HTERT RPE-1 (cell line): ENCODE results near the gene PLCB1.

Experiments
- in situ Hi-C: fragments of 300-500 bp; cut with MboI; formaldehyde crosslinking; loops from 4 replicates; pipeline ENCODE4 v1.14.3; 2020; ENCODE audit warnings: low sequenced_read_pairs

The PLCB1 gene

GRCh38 chr20:8210749-8211148 lies 78.7 kb downstream of the PLCB1 start:
- in situ Hi-C loops, result no loop called here

- in situ Hi-C loops, result no loop called here
Measured at GRCh38 chr20:8212286-8212685, 80.2 kb downstream of the PLCB1 start.

- in situ Hi-C loops, result no loop called here
Measured at GRCh38 chr20:8213270-8213669, 81.2 kb downstream of the PLCB1 start.

DNA sequence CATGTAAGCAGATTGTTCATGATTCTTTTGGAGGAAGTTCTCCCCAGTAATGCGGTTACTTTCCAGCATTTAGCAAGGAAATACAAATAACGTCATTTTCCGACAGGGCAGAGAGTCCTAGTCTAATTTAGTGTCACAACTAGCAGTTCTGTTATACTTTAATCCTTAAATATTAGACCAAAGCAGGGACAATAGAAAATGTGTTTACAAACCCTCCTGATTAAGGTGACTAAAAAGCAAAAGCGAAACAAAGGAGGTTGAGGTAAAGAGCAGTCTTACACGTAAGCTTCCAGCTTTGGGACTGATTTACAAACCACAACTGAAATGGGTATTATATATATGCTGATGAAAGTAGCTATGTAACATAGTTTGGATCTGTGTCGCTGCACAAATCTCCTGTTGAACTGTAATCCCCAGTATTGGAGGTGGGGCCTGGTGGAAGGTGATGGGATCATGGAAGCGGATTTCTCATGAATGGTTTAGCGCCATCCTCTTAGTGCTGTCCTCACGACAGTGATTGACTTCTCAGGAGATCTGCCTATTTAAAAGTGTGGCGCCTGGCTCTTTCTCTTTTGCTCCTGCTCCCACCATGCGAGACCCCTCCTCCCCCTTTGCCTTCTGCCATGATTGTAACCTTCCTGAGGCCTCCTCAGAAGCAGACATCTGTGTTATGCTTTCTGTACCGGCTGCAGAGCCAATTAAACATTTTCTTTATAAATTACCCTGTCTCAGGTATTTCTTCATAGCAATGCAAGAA lies 81.9 kb downstream of the PLCB1 start:
- in situ Hi-C loops, result no loop called here

- in situ Hi-C loops, result no loop called here
Measured at GRCh38 chr20:8215361-8215781, 83.3 kb downstream of the PLCB1 start.

DNA sequence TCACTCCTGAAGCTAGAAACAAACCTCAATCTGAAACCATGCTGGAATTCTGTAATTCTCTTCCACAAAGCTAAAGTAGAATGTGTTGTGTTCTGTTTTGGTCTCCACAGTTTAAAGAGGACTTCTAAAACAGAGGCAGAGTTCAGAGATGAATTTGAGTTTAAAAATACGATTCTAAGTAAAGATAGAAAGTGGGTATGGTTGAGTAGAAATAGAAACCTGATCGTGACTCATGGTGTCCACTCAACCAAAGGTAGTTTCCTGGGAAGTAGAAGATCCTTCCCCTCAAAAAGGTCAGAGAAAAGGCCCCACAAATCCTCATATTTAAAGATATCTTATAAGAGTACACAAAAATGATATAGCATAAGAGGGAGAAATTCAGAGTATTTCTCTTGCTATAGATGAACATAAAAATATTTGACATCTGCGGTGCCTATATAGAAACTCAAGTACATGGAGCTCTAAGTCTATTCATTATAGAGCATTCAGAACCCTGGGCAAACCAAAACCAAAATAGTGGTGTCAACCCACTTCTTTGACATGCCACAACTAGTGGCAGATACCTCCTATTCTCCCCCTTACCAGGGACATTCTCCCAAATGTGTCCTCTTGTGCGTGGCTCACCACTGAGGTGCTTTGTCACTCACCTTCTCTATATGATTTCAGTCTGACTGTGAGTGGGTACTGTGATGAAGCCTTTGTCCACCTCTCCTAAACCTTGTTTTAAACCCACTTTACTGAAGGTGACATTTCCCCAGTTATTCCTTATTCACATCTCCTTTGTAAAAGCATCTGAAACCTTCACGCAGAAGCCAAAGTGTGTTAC lies 84.5 kb downstream of the PLCB1 start:
- in situ Hi-C loops, result no loop called here

DNA sequence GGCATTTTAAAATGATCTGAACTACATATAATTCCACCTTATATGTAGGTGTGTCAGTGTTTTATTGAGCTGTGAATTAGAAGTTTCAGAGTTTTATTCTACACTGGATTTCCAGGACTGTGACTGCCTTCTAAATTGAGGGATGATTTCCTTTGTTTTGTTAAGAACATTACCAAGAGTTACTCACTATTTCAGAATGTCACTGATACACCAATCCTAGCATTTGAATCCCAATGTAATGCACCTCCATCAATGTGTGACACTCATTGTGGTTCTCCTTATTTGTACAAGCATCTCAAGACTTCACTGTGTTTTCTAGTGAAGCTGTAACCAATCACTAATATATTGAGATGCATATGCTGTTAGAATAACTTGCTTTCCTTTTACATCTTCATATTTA lies 86.8 kb downstream of the PLCB1 start:
- in situ Hi-C loops, result no loop called here

GRCh38 chr20:8219403-8219802 lies 87.3 kb downstream of the PLCB1 start:
- in situ Hi-C loops, result no loop called here

- in situ Hi-C loops, result no loop called here
Measured at GRCh38 chr20:8220716-8221115, 88.7 kb downstream of the PLCB1 start.

DNA sequence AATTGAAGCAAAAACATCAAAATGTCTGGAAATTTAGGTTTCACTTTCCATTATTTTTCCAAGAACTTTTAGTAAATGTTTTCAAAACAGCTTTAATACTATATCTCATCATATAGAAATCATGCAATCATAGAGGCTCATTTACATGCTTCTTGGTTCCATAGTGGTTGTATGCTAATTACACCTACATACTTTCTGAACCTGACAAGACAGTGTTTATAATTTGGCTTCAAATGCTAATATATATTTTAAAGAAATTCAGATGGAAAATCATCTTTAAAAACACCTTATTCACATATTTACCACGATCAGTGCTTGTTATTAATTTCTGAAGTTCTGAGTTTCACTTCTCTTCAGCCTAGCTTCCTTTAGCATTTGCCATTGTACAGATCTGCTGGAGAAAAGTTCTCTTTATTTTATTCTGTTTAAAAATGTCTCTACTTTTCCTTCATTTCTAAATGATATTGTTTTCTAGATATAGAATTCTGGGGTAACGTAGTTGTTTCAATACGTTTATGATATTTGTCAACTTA lies 89.9 kb downstream of the PLCB1 start:
- in situ Hi-C loops, result no loop called here

GRCh38 chr20:8223091-8223870 lies 91.2 kb downstream of the PLCB1 start:
- in situ Hi-C loops, result no loop called here

DNA sequence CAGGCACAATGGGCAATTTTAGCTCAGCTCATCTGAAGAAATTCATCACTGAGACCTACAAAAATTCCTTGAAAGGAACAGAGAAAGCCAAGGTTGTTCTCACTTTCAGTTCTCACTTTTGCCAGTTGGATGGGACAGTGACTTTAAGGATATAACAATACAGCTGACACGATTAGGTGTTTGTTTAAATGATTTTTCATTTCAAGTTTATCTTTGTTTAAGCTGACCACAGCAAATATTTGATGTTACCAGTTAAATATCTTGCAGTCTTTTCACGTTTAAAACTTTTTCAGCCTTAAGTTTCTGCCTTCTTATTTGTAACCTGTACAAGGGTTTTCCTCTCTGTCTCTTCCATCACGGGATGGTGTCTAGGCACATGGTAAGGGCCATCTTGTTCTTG lies 93.6 kb downstream of the PLCB1 start:
- in situ Hi-C loops, result no loop called here

DNA sequence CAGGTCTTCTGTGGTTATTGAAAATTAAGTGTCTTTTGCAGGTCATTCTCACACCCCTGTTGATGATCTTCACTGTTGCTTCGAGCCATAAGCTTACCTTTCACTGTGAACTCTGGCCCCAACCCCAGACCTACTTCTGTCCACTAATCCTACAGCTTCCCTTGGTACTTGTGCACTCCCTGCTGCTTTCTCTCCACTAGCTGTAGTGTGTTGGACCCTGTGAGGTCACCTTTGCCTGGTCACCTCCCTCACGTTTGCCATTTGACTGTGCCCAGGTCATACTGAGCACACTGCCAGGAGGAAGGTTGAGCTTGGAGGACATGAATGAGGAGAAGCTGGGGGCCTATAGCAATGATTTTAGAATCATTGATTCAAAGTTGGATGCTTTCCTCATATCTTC lies 94.0 kb downstream of the PLCB1 start:
- in situ Hi-C loops, result no loop called here

GRCh38 chr20:8227293-8227692 lies 95.2 kb downstream of the PLCB1 start:
- in situ Hi-C loops, result no loop called here

- in situ Hi-C loops, result no loop called here
Measured at GRCh38 chr20:8228315-8228714, 96.2 kb downstream of the PLCB1 start.

- in situ Hi-C loops, result no loop called here
Measured at GRCh38 chr20:8229090-8229489, 97.0 kb downstream of the PLCB1 start.

DNA sequence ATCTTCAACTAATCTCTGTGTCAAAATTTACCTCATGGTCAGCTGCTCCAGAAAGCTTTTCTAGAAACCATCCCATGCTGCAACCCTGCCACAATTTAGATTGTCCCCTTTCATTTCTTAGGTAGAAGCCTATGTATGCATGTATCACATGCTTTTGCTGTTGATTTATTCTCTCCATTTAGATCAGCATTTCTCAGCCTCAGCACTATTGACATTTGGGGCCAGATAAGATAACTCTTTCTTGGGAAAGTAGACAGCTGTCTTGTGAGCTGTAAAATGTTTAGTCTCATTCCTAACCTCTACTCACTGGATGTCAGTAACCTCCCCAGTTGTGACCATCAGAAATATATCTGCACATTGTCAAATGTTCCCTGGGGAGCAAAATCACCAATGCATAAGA lies 99.0 kb downstream of the PLCB1 start:
- in situ Hi-C loops, result no loop called here

GRCh38 chr20:8232332-8232731 lies 100.3 kb downstream of the PLCB1 start:
- in situ Hi-C loops, result no loop called here

DNA sequence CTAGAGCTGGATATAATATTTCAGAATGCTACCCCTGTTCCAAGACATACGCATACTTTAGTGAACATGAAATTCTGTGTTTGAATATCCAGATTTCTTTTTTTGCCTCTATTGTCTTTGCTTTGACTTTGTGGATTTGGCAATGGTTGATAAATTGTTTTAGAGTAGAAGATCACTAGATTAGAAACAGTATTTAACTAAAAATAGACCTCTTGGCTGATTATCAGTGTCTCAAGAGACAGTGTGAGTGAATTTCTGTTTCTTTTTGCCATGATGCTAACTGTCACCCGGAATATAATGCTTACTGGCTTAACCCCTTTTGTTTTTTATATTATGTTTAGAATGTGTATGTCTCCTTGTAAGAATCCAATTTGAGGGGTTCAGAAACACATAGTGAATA lies 102.5 kb downstream of the PLCB1 start:
- in situ Hi-C loops, result no loop called here

DNA sequence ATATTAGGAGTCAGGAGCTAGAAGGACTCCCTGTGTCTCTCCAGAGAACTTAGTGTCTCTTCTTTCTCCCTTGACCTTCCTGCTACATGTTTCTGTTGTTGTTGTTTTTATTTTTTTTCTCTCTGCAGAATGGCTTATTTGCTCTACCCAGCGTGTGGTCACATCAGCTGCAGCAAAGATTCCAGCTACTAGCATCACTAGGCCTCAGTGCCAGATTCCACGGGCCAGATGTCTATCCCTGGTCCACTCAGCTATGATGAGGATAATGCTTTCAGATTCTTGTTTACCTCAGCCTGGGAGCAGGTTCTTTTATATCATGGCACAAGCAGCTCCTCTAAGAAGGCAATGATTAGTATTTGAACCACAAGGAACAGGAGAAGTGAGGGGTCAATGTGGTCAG lies 110.0 kb downstream of the PLCB1 start:
- in situ Hi-C loops, result no loop called here
